ENCODE results near the gene LCAT. TPM values are rescaled to one million over a fixed set of nuclear protein-coding genes. Genes with fewer than 3 reads are reported as not detected.

LCAT gene
- polyA plus RNA-seq, 1 donor (not counting 4 experiments of a cell fraction or from before 2014, with no cell fraction given): 6.5 TPM

GRCh38 chr16:67963662-67964321, 19.9 kb upstream of the LCAT start:
- no peak for FAIRE-seq
- dilution Hi-C loops (cut with MboI; ENCODE audit: extremely low pct_ligation_motif_present, low sequenced_read_pairs): no loop called here
- H3K4me3 ChIP-seq (ENCODE audit: control insufficient read depth in 2 of 3, extremely low read depth in 1 of 3, insufficient read depth in 2 of 3, low read depth in 1 of 3, low read length in 3 of 3): no peak overlapping the region
- peaks cover 82% of the 10 kb centered on the region for H3K4me1 ChIP-seq (ENCODE audit: control insufficient read depth, extremely low read depth, insufficient read depth, low read length)
- peaks cover 50% of the 10 kb centered on the region for H3K79me2 ChIP-seq (ENCODE audit: control insufficient read depth, insufficient read depth, low read length)
- TF ChIP-seq CTCF (optimal IDR thresholded peaks at IDR 0.05 in 1 of 3, IDR thresholded peaks at IDR 0.05 in 1 of 3, conservative IDR thresholded peaks at IDR 0.05 in 1 of 3; ENCODE audit: extremely low read depth in 1 of 3, insufficient read depth in 2 of 3, low read length in 3 of 3) (peak in 1 of 3 experiments; percentile 8), EZH2 (IDR thresholded peaks at IDR 0.05; ENCODE audit: low read length) (no peak)
- H3K36me3 ChIP-seq (ENCODE audit: control insufficient read depth in 2 of 2, extremely low read depth in 1 of 2, insufficient read depth in 2 of 2, low read length in 2 of 2): peaks cover 24 to 50% of the 10 kb centered on the region in 2 experiments
- no peak for DNase-seq (ENCODE audit: low read depth, low spot score)
- H3K9me3 ChIP-seq (ENCODE audit: control insufficient read depth, low read depth, low read length): no peaks in the 10 kb centered on the region
- H2AFZ ChIP-seq (ENCODE audit: control insufficient read depth, low read length): no peak overlapping the region
- peak overlapping the region; percentile 13 for H3K4me2 ChIP-seq (ENCODE audit: control insufficient read depth, extremely low read depth, insufficient read depth, low read depth, low read length)
- peaks cover 9% of the 10 kb centered on the region for H3K9me1 ChIP-seq (ENCODE audit: control insufficient read depth, extremely low read depth, insufficient read depth, low read length)
- no peaks in the 10 kb centered on the region for H3K27me3 ChIP-seq (ENCODE audit: control insufficient read depth, extremely low read depth, insufficient read depth, low read length)
- no peak overlapping the region for H3K27ac ChIP-seq (ENCODE audit: control insufficient read depth, insufficient read depth, low read length)
- H4K20me1 ChIP-seq (ENCODE audit: control insufficient read depth, extremely low read depth, insufficient read depth, low read length): peaks cover 9% of the 10 kb centered on the region
- no peak overlapping the region for H3K9ac ChIP-seq (ENCODE audit: control insufficient read depth, extremely low read depth, insufficient read depth, low read length)

- H3K4me2 ChIP-seq (ENCODE audit: control insufficient read depth, extremely low read depth, insufficient read depth, low read depth, low read length): no peak overlapping the region
- peaks cover 80% of the 10 kb centered on the region for H3K4me1 ChIP-seq (ENCODE audit: control insufficient read depth, extremely low read depth, insufficient read depth, low read length)
- H2AFZ ChIP-seq (ENCODE audit: control insufficient read depth, low read length): no peak overlapping the region
- H3K27ac ChIP-seq (ENCODE audit: control insufficient read depth, insufficient read depth, low read length): no peak overlapping the region
- DNase-seq (ENCODE audit: low read depth, low spot score) (no peak), FAIRE-seq (no peak)
- no peaks in the 10 kb centered on the region for H3K9me3 ChIP-seq (ENCODE audit: control insufficient read depth, low read depth, low read length)
- peaks cover 55% of the 10 kb centered on the region for H3K79me2 ChIP-seq (ENCODE audit: control insufficient read depth, insufficient read depth, low read length)
- peaks cover 9% of the 10 kb centered on the region for H3K9me1 ChIP-seq (ENCODE audit: control insufficient read depth, extremely low read depth, insufficient read depth, low read length)
- H3K9ac ChIP-seq (ENCODE audit: control insufficient read depth, extremely low read depth, insufficient read depth, low read length): no peak overlapping the region
- H4K20me1 ChIP-seq (ENCODE audit: control insufficient read depth, extremely low read depth, insufficient read depth, low read length): peaks cover 9% of the 10 kb centered on the region
- no peak for TF ChIP-seq EZH2 (IDR thresholded peaks at IDR 0.05; ENCODE audit: low read length)
- no peak for TF ChIP-seq CTCF (optimal IDR thresholded peaks at IDR 0.05 in 1 of 3, IDR thresholded peaks at IDR 0.05 in 1 of 3, conservative IDR thresholded peaks at IDR 0.05 in 1 of 3; ENCODE audit: extremely low read depth in 1 of 3, insufficient read depth in 2 of 3, low read length in 3 of 3)
- dilution Hi-C loops (cut with MboI; ENCODE audit: extremely low pct_ligation_motif_present, low sequenced_read_pairs): no loop called here
- no peak overlapping the region for H3K4me3 ChIP-seq (ENCODE audit: control insufficient read depth in 2 of 3, extremely low read depth in 1 of 3, insufficient read depth in 2 of 3, low read depth in 1 of 3, low read length in 3 of 3)
- no peaks in the 10 kb centered on the region for H3K27me3 ChIP-seq (ENCODE audit: control insufficient read depth, extremely low read depth, insufficient read depth, low read length)
- peaks cover 29 to 55% of the 10 kb centered on the region in 2 experiments for H3K36me3 ChIP-seq (ENCODE audit: control insufficient read depth in 2 of 2, extremely low read depth in 1 of 2, insufficient read depth in 2 of 2, low read length in 2 of 2)
Measured at GRCh38 chr16:67963292-67963661, 19.4 kb upstream of the LCAT start.
